Heart right ventricle (tissue), 16 donors: Measurements from ENCODE around the gene GPR158. TPM values are rescaled to one million over a fixed set of nuclear protein-coding genes. Genes with fewer than 3 reads are reported as not detected.

Source experiments
- ATAC-seq, 8 donors: fragments of 200-7000 bp; cut with Tn5 transposase; one replicate each; pipeline ENCODE4 v1.9.1; 2020; ENCODE audit warnings: mild to moderate bottlenecking in 8 of 8, moderate library complexity in 8 of 8, moderate number of reproducible peaks in 1 of 8
- DNase-seq, 2 donors: peaks; one replicate each; pipeline ENCODE4 v3.0.0-alpha.2; 2020
- H3K27ac ChIP-seq, 10 donors: fragments of 200-600 bp; sonication (generic) in 2 of 10; one replicate each; pipeline versions ENCODE4 v1.5.0 to v1.8.0; 2020 to 2022; ENCODE audit warnings: mild to moderate bottlenecking in 3 of 10
- H3K27me3 ChIP-seq, 7 donors: fragments of 200-600 bp; one replicate each; pipeline ENCODE4 v1.8.0; 2021 to 2022; ENCODE audit warnings: mild to moderate bottlenecking in 2 of 7
- H3K36me3 ChIP-seq, 9 donors: fragments of 200-600 bp; sonication (generic) in 1 of 9; one replicate each; pipeline versions ENCODE4 v1.5.0 to v1.8.0; 2020 to 2022; ENCODE audit warnings: mild to moderate bottlenecking in 2 of 9
- H3K4me1 ChIP-seq, 9 donors: fragments of 200-600 bp; sonication (generic) in 1 of 9; one replicate each; pipeline versions ENCODE4 v1.5.0 to v1.8.0; 2020 to 2022; ENCODE audit warnings: mild to moderate bottlenecking in 4 of 9
- H3K4me3 ChIP-seq, 10 donors: fragments of 200-600 bp; sonication (generic) in 2 of 10; one replicate each; pipeline versions ENCODE4 v1.5.0 to v1.8.0; 2020 to 2022; ENCODE audit warnings: mild to moderate bottlenecking in 7 of 10, moderate library complexity in 2 of 10
- H3K9me3 ChIP-seq, 11 donors: fragments of 200-600 bp in 10 of 11; sonication (generic) in 2 of 11; one replicate each; pipeline versions ENCODE4 v1.5.0 to v1.8.0; 2013 to 2022; ENCODE audit warnings: mild to moderate bottlenecking in 2 of 11, control low read depth in 1 of 11, moderate library complexity in 1 of 11
- WGBS, 2 donors: extraction: QIAGEN DNeasy Blood & Tissue Kit; methylation state at CpG; one replicate each; pipeline ENCODE4 v1.1.7; 2013; ENCODE audit warnings: inconsistent platforms in 1 of 2; 5-methylcytosine and 5-hydroxymethylcytosine counted together
- intact Hi-C, 10 donors: fragments of 100-400 bp; cut with DNase I; formaldehyde crosslinking; loops; one replicate each; pipeline versions ENCODE4 v1.11.1 to v1.14.2; 2022
- polyA plus RNA-seq, 2 donors: library from polyadenylated mRNA; stranded (reverse); fragments of 200-250 nt; gene quantifications; one replicate each; pipeline ENCODE4 v1.2.3, GENCODE V29; 2013
- total RNA-seq, 10 donors: library from RNA; stranded (reverse); fragmentation: NEBNext Ultra II Directional in 3 of 10; extraction: Animal tissue kit (Norgen Biotek cat#: 25700) in 3 of 10; gene quantifications; one replicate each; pipeline versions ENCODE4 v1.2.1 to v1.2.4, GENCODE V29; 2021 to 2023
- TF ChIP-seq, protein P1 (sequence below), 9 donors: fragments of 200-600 bp; sonication (generic) in 2 of 9; IDR thresholded peaks; one replicate each; pipeline versions ENCODE4 v1.5.0 to v1.8.0; 2021 to 2022; ENCODE audit warnings: antibody characterized with exemption in 9 of 9, mild to moderate bottlenecking in 5 of 9, moderate library complexity in 1 of 9
- donor health status: Arrhythmogenic right ventricular cardiomyopathy.
- donor health status: ischemic (EF 13 %, LVEDD 7.1; RV severe dilation, severe dysfunction).
- donor health status: healthy with polysubstance abuse.
- donor health status: DM: no; HTN: yes; CAD: no.
- donor health status: DM: no; HTN: no; CAD: no.
- donor health status: ischemic (EF 25% LVEDD 6.9; RV normal size, moderate dysfunction).
- donor health status: ischemic (EF 25% LVEDD 5.7; RV mildly dilated, moderate dysfunction).
- donor health status: healthy.
- donor health status: DM: yes; HTN: yes; CAD: no.
- donor health status: Ischemic cardiomyopathy.
- donor health status: ischemic (EF 35%, LVEDD 5.7; RV mildly dilated, moderate dysfunction).
- donor health status: nonischemic (EF 11% LVEDD 7.7; RV severe dilation, severe dysfunction).
- donor health status: DM: yes; HTN: yes; CAD: no.
- donor health status: PGD.
- donor health status: ischemic (EF 29% LVEDD 5.4; RV normal size, mild dysfunction).
- donor health status: nonischemic (EF 23%, LVEDD 6.1; RV moderate dilation, normal function).

The GPR158 gene
- total and polyA plus RNA-seq, 12 donors = under 0.01 to 0.04 TPM; not detected in 10

DNA sequence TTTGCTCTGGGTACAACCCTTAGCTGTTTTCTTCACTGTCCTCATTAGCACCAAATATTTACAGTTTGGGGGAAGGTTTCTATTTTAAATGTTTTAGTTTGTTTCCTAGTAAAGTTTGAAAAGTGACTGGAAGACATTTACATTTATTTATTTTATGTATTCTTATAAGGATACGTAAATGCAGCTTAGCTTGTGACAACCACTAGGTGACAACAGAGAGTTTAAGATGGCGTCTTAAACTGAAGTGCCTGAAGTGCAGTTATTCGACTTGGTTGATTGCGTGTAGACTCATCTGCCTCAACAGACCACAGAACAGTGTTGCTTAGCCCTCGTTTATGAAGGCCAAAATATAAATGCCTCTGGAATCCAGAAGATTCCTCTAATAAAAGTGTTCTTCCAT is 381.1 kb downstream of the GPR158 start:
- intact Hi-C loops = no loop called here
- H3K4me1 ChIP-seq = no peaks in the 10 kb centered on the region
- TF ChIP-seq, protein P1, sequence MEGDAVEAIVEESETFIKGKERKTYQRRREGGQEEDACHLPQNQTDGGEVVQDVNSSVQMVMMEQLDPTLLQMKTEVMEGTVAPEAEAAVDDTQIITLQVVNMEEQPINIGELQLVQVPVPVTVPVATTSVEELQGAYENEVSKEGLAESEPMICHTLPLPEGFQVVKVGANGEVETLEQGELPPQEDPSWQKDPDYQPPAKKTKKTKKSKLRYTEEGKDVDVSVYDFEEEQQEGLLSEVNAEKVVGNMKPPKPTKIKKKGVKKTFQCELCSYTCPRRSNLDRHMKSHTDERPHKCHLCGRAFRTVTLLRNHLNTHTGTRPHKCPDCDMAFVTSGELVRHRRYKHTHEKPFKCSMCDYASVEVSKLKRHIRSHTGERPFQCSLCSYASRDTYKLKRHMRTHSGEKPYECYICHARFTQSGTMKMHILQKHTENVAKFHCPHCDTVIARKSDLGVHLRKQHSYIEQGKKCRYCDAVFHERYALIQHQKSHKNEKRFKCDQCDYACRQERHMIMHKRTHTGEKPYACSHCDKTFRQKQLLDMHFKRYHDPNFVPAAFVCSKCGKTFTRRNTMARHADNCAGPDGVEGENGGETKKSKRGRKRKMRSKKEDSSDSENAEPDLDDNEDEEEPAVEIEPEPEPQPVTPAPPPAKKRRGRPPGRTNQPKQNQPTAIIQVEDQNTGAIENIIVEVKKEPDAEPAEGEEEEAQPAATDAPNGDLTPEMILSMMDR (IDR thresholded peaks at IDR 0.05) = no peak
- no peaks in the 10 kb centered on the region for H3K36me3 ChIP-seq
- no peak for DNase-seq
- H3K27me3 ChIP-seq = peaks cover 0 to 9% (median 0%) of the 10 kb centered on the region in 7 donors
- 87% methylated on average over 5 of the region's 5 CpGs for WGBS, 2 donors
- no peak overlapping the region for H3K27ac ChIP-seq
- no peaks in the 10 kb centered on the region for H3K9me3 ChIP-seq
- no peak for ATAC-seq
- no peak overlapping the region for H3K4me3 ChIP-seq

GRCh38 chr10:25556457-25556856 is 381.7 kb downstream of the GPR158 start:
- H3K4me1 ChIP-seq = no peaks in the 10 kb centered on the region
- TF ChIP-seq, protein P1 (IDR thresholded peaks at IDR 0.05) = no peak
- WGBS, 2 donors = 36 to 54% methylated on average over 5 of the region's 5 CpGs
- no peaks in the 10 kb centered on the region for H3K9me3 ChIP-seq
- ATAC-seq (no peak), DNase-seq (no peak)
- no peaks in the 10 kb centered on the region for H3K36me3 ChIP-seq
- peaks cover 0 to 7% (median 0%) of the 10 kb centered on the region in 7 donors for H3K27me3 ChIP-seq
- H3K4me3 ChIP-seq = no peak overlapping the region
- intact Hi-C loops = no loop called here
- H3K27ac ChIP-seq = no peak overlapping the region

GRCh38 chr10:25557136-25557535 is 382.3 kb downstream of the GPR158 start:
- Histone ChIP-seq H3K27me3 (peaks cover 0 to 7% (median 0%) of the 10 kb centered on the region in 7 donors), H3K9me3 (no peaks in the 10 kb centered on the region), H3K4me1 (no peaks in the 10 kb centered on the region), H3K27ac (no peak overlapping the region), H3K36me3 (no peaks in the 10 kb centered on the region), H3K4me3 (no peak overlapping the region)
- intact Hi-C loops = no loop called here
- TF ChIP-seq, protein P1 (IDR thresholded peaks at IDR 0.05) = no peak
- 44 to 57% methylated on average over 3 of the region's 3 CpGs for WGBS, 2 donors
- ATAC-seq (no peak), DNase-seq (no peak)

DNA sequence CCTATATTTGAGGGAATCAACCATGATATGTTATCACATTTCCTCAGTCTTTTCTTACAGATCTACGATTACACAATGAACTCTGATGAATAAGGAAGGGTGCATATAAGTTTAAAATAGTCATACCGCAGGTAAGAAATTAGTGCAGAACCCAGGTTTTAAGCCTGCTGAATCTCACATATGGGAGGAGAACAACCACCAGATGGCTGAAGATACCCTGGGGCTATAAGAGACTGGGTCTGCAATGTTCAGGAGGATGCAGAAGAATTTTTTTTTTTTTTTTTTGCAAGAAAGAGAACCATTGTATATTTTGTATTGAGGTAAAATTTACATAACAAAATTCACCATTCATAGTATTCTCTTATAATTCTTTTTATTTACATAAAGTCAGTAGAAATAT is 387.0 kb downstream of the GPR158 start:
- no peak for DNase-seq
- no peak overlapping the region for H3K4me3 ChIP-seq
- H3K36me3 ChIP-seq = no peaks in the 10 kb centered on the region
- whole genome bisulfite sequencing, 2 donors = 78 to 87% methylated on average over 2 of the region's 2 CpGs
- no peaks in the 10 kb centered on the region for H3K27me3 ChIP-seq
- no peaks in the 10 kb centered on the region for H3K4me1 ChIP-seq
- no peaks in the 10 kb centered on the region for H3K9me3 ChIP-seq
- ATAC-seq = no peak
- intact Hi-C loops = no loop called here
- TF ChIP-seq, protein P1 (IDR thresholded peaks at IDR 0.05) = no peak
- no peak overlapping the region for H3K27ac ChIP-seq
